C4-2B (cell line): ENCODE measurements around the gene HOXB5.

ENCODE experiments used
- H3K27ac ChIP-seq: fragments of 450-650 bp; 2 replicates; pipeline ENCODE4 v1.5.1; 2017
- ZFX ChIP-seq: fragments of 450-650 bp; IDR thresholded peaks from 2 replicates; pipeline ENCODE4 v1.6.1; 2017
- TF ChIP-seq, protein P1 (sequence below): fragments of 450-650 bp; conservative IDR thresholded peaks from 2 replicates; pipeline ENCODE4 v1.5.1; 2017; ENCODE audit warnings: mild to moderate bottlenecking

HOXB5 gene

DNA sequence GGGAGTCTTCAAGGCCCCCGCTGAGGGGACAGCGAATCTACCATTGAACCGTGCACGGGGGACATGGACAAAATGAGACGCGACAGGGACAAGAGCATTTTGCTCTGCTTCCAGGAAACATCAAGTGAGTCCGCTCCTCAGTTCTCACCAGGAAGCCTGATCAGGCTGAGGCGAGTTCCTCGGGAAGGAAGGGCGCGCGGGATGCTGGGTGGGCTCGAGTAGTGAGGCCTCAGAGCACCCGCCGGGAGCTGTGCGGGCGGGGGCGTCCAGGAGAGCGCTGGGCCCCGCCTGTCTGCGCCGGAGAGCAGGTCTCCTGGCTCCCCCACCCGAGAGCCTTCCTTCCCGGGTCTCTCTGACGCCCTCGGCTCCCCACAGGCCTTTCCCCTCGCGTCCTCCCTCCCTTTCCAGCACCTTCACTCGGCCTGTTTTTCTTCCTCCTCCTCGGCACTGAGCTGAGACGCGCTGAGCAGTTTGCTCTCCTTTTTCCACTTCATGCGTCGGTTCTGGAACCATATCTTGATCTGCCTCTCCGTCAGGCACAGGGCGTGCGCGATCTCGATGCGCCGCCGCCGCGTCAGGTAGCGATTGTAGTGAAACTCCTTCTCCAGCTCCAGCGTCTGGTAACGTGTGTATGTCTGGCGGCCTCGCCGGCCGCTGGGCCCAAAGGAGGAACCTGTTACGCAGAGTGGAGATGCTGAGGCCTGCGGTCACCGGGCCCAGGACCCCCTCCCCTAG lies 2.6 kb upstream of the HOXB5 start:
- no peak for TF ChIP-seq ZFX
- TF ChIP-seq, protein P1, sequence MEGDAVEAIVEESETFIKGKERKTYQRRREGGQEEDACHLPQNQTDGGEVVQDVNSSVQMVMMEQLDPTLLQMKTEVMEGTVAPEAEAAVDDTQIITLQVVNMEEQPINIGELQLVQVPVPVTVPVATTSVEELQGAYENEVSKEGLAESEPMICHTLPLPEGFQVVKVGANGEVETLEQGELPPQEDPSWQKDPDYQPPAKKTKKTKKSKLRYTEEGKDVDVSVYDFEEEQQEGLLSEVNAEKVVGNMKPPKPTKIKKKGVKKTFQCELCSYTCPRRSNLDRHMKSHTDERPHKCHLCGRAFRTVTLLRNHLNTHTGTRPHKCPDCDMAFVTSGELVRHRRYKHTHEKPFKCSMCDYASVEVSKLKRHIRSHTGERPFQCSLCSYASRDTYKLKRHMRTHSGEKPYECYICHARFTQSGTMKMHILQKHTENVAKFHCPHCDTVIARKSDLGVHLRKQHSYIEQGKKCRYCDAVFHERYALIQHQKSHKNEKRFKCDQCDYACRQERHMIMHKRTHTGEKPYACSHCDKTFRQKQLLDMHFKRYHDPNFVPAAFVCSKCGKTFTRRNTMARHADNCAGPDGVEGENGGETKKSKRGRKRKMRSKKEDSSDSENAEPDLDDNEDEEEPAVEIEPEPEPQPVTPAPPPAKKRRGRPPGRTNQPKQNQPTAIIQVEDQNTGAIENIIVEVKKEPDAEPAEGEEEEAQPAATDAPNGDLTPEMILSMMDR, result no peak
- H3K27ac ChIP-seq, result no peak overlapping the region

DNA sequence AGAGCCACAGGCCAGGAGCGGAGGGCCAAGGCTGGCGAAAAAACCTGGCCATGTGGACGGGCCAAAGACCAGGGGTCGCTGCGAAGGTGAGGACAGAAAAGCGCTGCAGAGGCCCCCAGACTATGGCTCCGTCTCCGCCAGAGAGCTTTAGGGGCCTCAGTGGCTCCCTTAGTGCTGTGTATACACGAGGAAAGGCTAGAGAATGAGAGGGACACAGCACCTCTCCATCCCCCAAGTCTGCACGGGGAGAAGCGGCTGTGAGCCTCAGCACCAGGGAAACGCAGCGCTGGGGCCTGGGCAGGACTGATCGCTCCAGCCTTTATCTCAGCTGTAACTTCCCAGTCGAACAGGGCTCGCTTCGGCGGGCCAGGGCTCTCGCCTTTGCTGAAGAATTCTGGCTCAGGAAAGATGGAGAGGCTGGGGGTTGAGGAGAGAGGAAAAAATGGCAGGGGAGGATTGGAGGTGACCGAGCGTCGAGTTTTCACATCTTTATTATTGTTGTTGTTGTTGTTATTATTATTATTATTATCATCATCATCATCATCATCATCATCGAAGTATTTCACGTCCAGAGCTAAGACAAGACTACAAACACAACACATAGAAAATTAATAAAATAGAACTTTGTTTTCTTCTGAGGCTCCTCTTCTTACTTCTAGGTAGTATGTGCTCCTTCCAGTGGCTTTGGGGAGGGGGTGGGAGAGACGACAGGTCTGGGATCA lies 1.9 kb upstream of the HOXB5 start:
- TF ChIP-seq ZFX, result no peak
- TF ChIP-seq, protein P1, result no peak
- no peak overlapping the region for H3K27ac ChIP-seq

DNA sequence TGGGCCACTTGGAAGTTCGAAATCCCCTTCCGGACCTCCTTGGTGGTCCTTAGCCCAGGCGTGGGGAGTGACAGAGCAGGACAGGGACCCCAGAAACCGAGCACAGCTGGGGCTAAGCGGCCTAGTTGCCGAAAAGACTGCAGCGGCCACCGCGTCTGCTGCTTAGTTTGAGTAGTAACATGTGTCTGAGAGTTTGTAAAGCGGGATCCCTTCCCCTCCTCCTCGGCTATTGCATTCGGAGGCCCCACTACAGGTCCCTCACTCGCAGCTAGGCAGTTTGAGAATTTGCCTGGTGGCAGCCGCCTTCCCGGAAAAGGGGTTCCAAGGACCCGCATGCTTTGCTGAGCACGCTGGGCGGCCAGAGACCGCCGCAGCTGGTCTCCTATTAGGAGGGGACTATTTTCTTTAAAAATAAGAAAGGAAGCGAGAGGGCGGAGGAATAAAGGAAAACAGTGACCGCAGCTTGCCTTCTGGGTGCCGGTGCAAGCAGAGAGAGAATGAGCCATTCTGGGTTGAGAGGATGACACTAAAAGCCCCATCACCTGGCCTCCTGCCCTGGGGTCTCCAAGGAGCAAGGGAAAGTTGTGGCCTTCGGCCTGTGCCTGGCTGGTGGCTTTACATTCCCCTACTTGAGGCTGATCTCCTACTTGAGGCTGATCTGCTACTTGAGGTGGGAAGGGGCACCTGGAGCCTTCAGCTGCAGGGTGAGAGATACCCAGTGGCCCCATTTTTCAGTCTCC lies 1.1 kb upstream of the HOXB5 start:
- no peak for TF ChIP-seq ZFX
- TF ChIP-seq, protein P1, result no peak
- no peak overlapping the region for H3K27ac ChIP-seq

DNA sequence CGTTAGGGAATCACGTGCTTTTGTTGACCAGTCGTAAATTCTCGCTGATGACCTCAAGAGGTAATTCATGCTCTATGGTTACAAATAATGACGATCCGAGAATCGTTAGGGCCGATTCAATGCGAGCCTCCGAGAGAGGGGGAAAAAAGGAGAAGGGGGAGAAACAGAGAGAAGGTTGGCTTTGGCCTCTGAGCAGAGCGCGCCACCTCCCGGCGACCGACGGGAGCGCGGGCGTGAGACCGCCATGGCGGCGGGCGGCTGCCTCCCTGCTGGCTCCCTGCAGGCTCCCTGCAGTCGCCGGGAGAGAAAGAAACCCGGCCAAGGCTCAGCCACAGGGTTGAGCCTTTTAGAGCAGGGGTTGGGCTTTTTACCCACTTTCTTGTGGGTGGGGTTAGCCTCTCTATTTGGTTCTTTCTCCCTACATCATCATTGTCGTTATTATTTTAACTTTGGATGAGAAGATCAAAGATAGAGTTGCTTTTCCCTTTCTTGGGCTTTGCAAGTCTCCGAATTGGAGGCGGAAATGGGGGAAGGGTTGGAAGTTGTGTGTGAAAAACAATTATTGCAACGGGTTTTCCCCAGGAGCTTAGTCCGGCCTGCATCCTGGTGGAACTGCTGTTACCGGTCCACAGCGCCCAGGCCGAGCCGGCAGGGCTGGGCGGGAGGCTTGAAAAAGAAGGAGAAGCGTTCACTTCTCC lies 410 bp upstream of the HOXB5 start:
- no peak overlapping the region for H3K27ac ChIP-seq
- TF ChIP-seq, protein P1, result peak; percentile 98
- TF ChIP-seq ZFX, result no peak

DNA sequence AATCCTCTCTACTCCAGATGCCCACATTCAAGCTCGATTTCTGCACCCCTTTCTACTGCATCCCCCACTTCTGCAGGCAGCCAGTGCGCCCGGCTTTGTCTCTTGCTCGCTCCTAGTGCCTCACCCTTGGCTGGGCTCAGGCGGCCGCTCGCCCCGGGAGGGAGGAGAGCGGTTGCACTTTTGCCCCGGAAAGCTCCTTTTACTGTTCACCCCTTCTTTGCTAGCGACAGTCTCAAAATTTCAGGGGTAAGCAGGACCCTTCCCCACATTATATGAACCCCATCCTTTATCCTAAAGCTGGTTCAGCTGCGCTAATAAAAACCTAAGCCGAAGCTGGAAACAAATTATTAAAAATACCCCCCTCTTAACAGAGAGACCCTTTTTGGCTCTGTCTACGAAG lies 1.0 kb downstream of the HOXB5 start:
- no peak for TF ChIP-seq ZFX
- TF ChIP-seq, protein P1, result no peak
- H3K27ac ChIP-seq, result no peak overlapping the region

DNA sequence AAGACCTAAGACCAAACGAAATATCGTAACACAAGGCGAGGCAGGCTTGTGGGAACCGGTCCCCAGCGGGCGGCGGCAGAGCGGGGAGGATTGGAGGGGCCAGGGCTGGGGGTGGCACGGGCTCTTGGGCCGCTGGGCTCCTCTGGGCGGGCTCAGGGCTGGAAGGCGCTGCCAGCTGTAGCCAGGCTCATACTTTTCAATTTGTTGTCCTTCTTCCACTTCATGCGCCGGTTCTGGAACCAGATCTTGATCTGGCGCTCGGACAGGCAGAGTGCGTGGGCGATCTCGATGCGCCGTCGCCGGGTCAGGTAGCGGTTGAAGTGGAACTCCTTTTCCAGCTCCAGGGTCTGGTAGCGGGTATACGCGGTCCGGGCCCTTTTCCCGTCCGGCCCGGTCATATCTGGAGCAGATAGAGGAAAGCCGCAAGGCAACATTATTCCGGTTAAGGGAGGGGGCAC lies 1.5 kb downstream of the HOXB5 start:
- no peak overlapping the region for H3K27ac ChIP-seq
- no peak for TF ChIP-seq ZFX
- TF ChIP-seq, protein P1, result no peak
